H1 (cell line): Measurements from ENCODE around the gene SEC14L3. TPM values are rescaled to one million over a fixed set of nuclear protein-coding genes. Genes with fewer than 3 reads are reported as not detected.

Experiments
- CTCF ChIA-PET: fragments of 300-600 bp; sonication (Branson Sonifier 250); formaldehyde crosslinking; loops from one replicate; lab custom pipeline; 2021; ENCODE audit not compliant: partially characterized antibody; lab: Charles Lee
- POLR2A ChIA-PET: fragments of 300-600 bp; sonication (Branson Sonifier 250); formaldehyde crosslinking; loops from one replicate; lab custom pipeline; 2021; ENCODE audit warnings: inconsistent platforms; ENCODE audit not compliant: partially characterized antibody; lab: Charles Lee
- DNase-seq, 2 experiments: peaks; one replicate each; pipeline versions ENCODE4 v3.0.0 to v3.0.0-alpha.2; 2010 to 2022; ENCODE audit warnings: low spot score in 2 of 2, low read depth in 1 of 2, mixed read lengths in 1 of 2
- FAIRE-seq: peaks from 2 replicates; lab custom pipeline; 2011; peaks lifted over from hg19 to GRCh38; lab: Jason Lieb, UNC
- H2AFZ ChIP-seq: 2 replicates; pipeline ENCODE4 v1.8.1; 2012; ENCODE audit warnings: low read length, inconsistent platforms
- H2AK5ac ChIP-seq: 2 replicates; pipeline ENCODE4 v1.6.1; 2013; ENCODE audit warnings: low read depth, low read length
- H2BK120ac ChIP-seq: replicated peaks from 2 replicates; pipeline ENCODE3; 2013; ENCODE audit warnings: low read depth, low read length, inconsistent platforms
- H2BK12ac ChIP-seq: 2 replicates; pipeline ENCODE4 v1.6.1; 2013; ENCODE audit warnings: low read depth, low read length
- H2BK15ac ChIP-seq: 2 replicates; pipeline ENCODE4 v1.6.1; 2013; ENCODE audit warnings: low read length
- H2BK20ac ChIP-seq: 2 replicates; pipeline ENCODE4 v1.6.1; 2013; ENCODE audit warnings: low read length
- H2BK5ac ChIP-seq: 2 replicates; pipeline ENCODE4 v1.6.1; 2013; ENCODE audit warnings: low read depth, low read length
- H3K14ac ChIP-seq: 2 replicates; pipeline ENCODE4 v1.6.1; 2013; ENCODE audit warnings: inconsistent platforms; ENCODE audit not compliant: insufficient read length
- H3K18ac ChIP-seq: 2 replicates; pipeline ENCODE4 v1.6.1; 2013; ENCODE audit warnings: low read length; ENCODE audit errors: extremely low read depth
- H3K23ac ChIP-seq: 2 replicates; pipeline ENCODE4 v1.6.1; 2013; ENCODE audit warnings: inconsistent platforms; ENCODE audit not compliant: insufficient read length
- H3K23me2 ChIP-seq: 2 replicates; pipeline ENCODE4 v1.6.1; 2013; ENCODE audit warnings: low read depth, low read length
- H3K27ac ChIP-seq: 2 replicates; pipeline ENCODE4 v1.6.1; 2011; ENCODE audit warnings: low read depth, low read length, inconsistent platforms
- H3K27me3 ChIP-seq, 4 experiments: replicated peaks in 1 of 4; 1 replicate in 1 of 4; 2 replicates in 3 of 4; pipeline versions ENCODE4 v1.6.1 to v1.8.1; 2011 to 2013; ENCODE audit warnings: low read length in 3 of 4, mild to moderate bottlenecking in 3 of 4, inconsistent platforms in 2 of 4, mixed read lengths in 2 of 4, moderate library complexity in 1 of 4; ENCODE audit not compliant: control insufficient read depth in 3 of 4, insufficient read depth in 3 of 4; ENCODE audit errors: extremely low read depth in 1 of 4
- H3K36me3 ChIP-seq, 4 experiments: 2 replicates each; pipeline versions ENCODE4 v1.6.1 to v1.8.1; 2011 to 2013; ENCODE audit warnings: mild to moderate bottlenecking in 4 of 4, low read length in 3 of 4, moderate library complexity in 2 of 4, control low read depth in 1 of 4, inconsistent platforms in 1 of 4; ENCODE audit not compliant: insufficient read depth in 4 of 4, control insufficient read depth in 2 of 4
- H3K4ac ChIP-seq: replicated peaks from 2 replicates; pipeline ENCODE3; 2013; ENCODE audit warnings: low read length, low read depth, mixed read lengths, inconsistent platforms; ENCODE audit not compliant: insufficient read length
- H3K4me1 ChIP-seq, 4 experiments: replicated peaks in 1 of 4; 1 replicate in 1 of 4; 2 replicates in 3 of 4; pipeline versions ENCODE4 v1.6.1 to v1.8.1; 2011 to 2013; ENCODE audit warnings: low read length in 3 of 4, inconsistent platforms in 2 of 4, mixed read lengths in 1 of 4; ENCODE audit not compliant: insufficient read depth in 4 of 4, control insufficient read depth in 3 of 4
- H3K4me2 ChIP-seq, 2 experiments: 2 replicates each; pipeline versions ENCODE4 v1.6.1 to v1.8.1; 2011 to 2013; ENCODE audit warnings: low read depth in 2 of 2, low read length in 2 of 2, control low read depth in 1 of 2, inconsistent platforms in 1 of 2, mild to moderate bottlenecking in 1 of 2; ENCODE audit not compliant: insufficient read depth in 1 of 2
- H3K4me3 ChIP-seq, 4 experiments: fragments of 200-600, 300-600 bp in 1 of 4; sonication (generic), shearing (Covaris generic), sonication (Bioruptor Twin) in 1 of 4; 2 replicates each; pipeline versions ENCODE4 v1.5.1 to v1.8.1; 2011 to 2016; ENCODE audit warnings: low read length in 4 of 4, low read depth in 3 of 4, control low read depth in 2 of 4, inconsistent platforms in 2 of 4, mild to moderate bottlenecking in 2 of 4, mixed read lengths in 1 of 4, moderate library complexity in 1 of 4; ENCODE audit not compliant: insufficient read depth in 2 of 4; ENCODE audit errors: extremely low read depth in 1 of 4
- H3K56ac ChIP-seq: replicated peaks from 2 replicates; pipeline ENCODE3; 2013; ENCODE audit warnings: low read depth, mild to moderate bottlenecking, mixed read lengths, low read length, inconsistent platforms; ENCODE audit not compliant: insufficient read length
- H3K79me1 ChIP-seq: 2 replicates; pipeline ENCODE4 v1.6.1; 2013; ENCODE audit warnings: low read depth, low read length, control low read depth
- H3K79me2 ChIP-seq, 2 experiments: 2 replicates each; pipeline versions ENCODE4 v1.6.1 to v1.8.1; 2012 to 2013; ENCODE audit warnings: low read length in 2 of 2, mild to moderate bottlenecking in 2 of 2, inconsistent platforms in 1 of 2; ENCODE audit not compliant: insufficient read depth in 2 of 2, control insufficient read depth in 1 of 2
- H3K9ac ChIP-seq, 4 experiments: replicated peaks in 1 of 4; 1 replicate in 1 of 4; 2 replicates in 3 of 4; pipeline versions ENCODE4 v1.6.1 to v1.8.1; 2011 to 2013; ENCODE audit warnings: low read depth in 3 of 4, low read length in 3 of 4, control low read depth in 2 of 4, mild to moderate bottlenecking in 2 of 4, moderate library complexity in 2 of 4, inconsistent platforms in 1 of 4; ENCODE audit errors: extremely low read depth in 1 of 4
- H3K9me3 ChIP-seq, 2 experiments: 2 replicates each; pipeline versions ENCODE4 v1.6.1 to v1.8.1; 2012 to 2013; ENCODE audit warnings: mild to moderate bottlenecking in 2 of 2, moderate library complexity in 2 of 2, control low read depth in 1 of 2, inconsistent platforms in 1 of 2, low read depth in 1 of 2, low read length in 1 of 2, mixed read lengths in 1 of 2; ENCODE audit not compliant: insufficient read depth in 2 of 2
- H4K20me1 ChIP-seq, 2 experiments: replicated peaks in 1 of 2; 2 replicates each; pipeline versions ENCODE3 to v1.8.1; 2011 to 2013; ENCODE audit warnings: inconsistent platforms in 2 of 2, low read length in 2 of 2, mild to moderate bottlenecking in 1 of 2; ENCODE audit not compliant: insufficient read depth in 2 of 2, control insufficient read depth in 1 of 2
- H4K5ac ChIP-seq: 2 replicates; pipeline ENCODE4 v1.6.1; 2013; ENCODE audit warnings: low read length, low read depth, mixed read lengths, inconsistent platforms; ENCODE audit not compliant: insufficient read length
- H4K8ac ChIP-seq: 2 replicates; pipeline ENCODE4 v1.8.0; 2013; ENCODE audit warnings: mild to moderate bottlenecking, moderate library complexity, low read length, inconsistent platforms; ENCODE audit not compliant: insufficient read depth; ENCODE audit errors: extremely low read depth
- H4K91ac ChIP-seq: replicated peaks from 2 replicates; pipeline ENCODE3; 2013; ENCODE audit warnings: low read length, mixed read lengths, inconsistent platforms; ENCODE audit not compliant: insufficient read length
- EP300 ChIP-seq, 2 experiments: IDR thresholded peaks; 1 replicate in 1 of 2; 2 replicates in 1 of 2; pipeline ENCODE4 v1.6.1; 2011 to 2012; ENCODE audit warnings: low read depth in 2 of 2, low read length in 2 of 2, mild to moderate bottlenecking in 2 of 2, borderline replicate concordance in 1 of 2, inconsistent platforms in 1 of 2, moderate library complexity in 1 of 2
- POLR2A ChIP-seq, 2 experiments: IDR thresholded peaks; 1 replicate in 1 of 2; 2 replicates in 1 of 2; pipeline ENCODE4 v1.6.1; 2011; ENCODE audit warnings: low read depth in 2 of 2, low read length in 2 of 2, mild to moderate bottlenecking in 2 of 2; ENCODE audit errors: control extremely low read depth in 1 of 2
- WGBS, 2 experiments: shearing (Covaris generic) in 1 of 2; methylation state at CpG; one replicate each; pipeline versions ENCODE4 v1.1.6 to v1.1.7; 2013 to 2015; ENCODE audit warnings: low lambda C conversion rate in 2 of 2, mixed read lengths in 2 of 2, inconsistent platforms in 1 of 2, low coverage in 1 of 2, missing lambda C conversion rate in 1 of 2; ENCODE audit not compliant: insufficient replicate concordance in 2 of 2, insufficient coverage in 1 of 2, insufficient read length in 1 of 2; ENCODE audit errors: extremely low coverage in 1 of 2, missing lambda C conversion rate in 1 of 2; 5-methylcytosine and 5-hydroxymethylcytosine counted together
- polyA plus RNA-seq, 7 experiments: library from polyadenylated mRNA; depleted of rRNA in 3 of 7; stranded (reverse) in 5 of 7; unstranded in 2 of 7; fragments of >200 nt in 5 of 7; fragments of 200-250 nt in 2 of 7; gene quantifications; 1 replicate in 5 of 7; 2 replicates in 1 of 7; 4 replicates in 1 of 7; pipeline versions ENCODE4 v1.2.1 to v1.2.3, GENCODE V29; 2011 to 2013; ENCODE audit warnings: missing spikeins in 2 of 7, mixed read lengths in 2 of 7
- total RNA-seq: library from RNA; stranded (reverse); fragmentation: NEBNext Ultra II Directional; extraction: Animal tissue kit (Norgen Biotek cat#: 25700); gene quantifications from 2 replicates; pipeline ENCODE4 v1.2.1, GENCODE V29; 2021

SEC14L3 gene
- total and polyA plus RNA-seq, 2 of the 8 experiments (the other 6 are each of a cell fraction or from before 2014, with no cell fraction given) = not detected

GRCh38 chr22:30429887-30430286, 41.9 kb downstream of the SEC14L3 start:
- 0 out of 4 replicates have a peak, but pooled peaks cover 0 to 2% of the 10 kb centered on the region in 2 experiments for H3K79me2 ChIP-seq
- no peak overlapping the region for H2AFZ ChIP-seq
- H3K23ac ChIP-seq = no peak overlapping the region
- ChIA-PET POLR2A (interaction anchor here (1.2 to 1.3 kb wide), 2 partner anchors 8 to 15 kb away, joined by 3 read pairs; no protein-coding TSS in a partner anchor), CTCF (interaction anchor here (0.6 to 12.0 kb wide), 9 partner anchors 8 to 81 kb away, joined by 3 to 164 read pairs (median 3); partner anchors contain the start of genes RNF215 and SEC14L2)
- H3K9ac ChIP-seq = peak overlapping the region in 1 of 4 experiments; percentile 4; a peak in 2 of 7 replicates
- H3K36me3 ChIP-seq = peaks cover 2 to 10% (median 7%) of the 10 kb centered on the region in 4 experiments; a peak in 6 of 8 replicates
- no peak overlapping the region for H3K18ac ChIP-seq
- no peak overlapping the region for H4K8ac ChIP-seq
- no peaks in the 10 kb centered on the region; the same call in 1 of the 2 replicates for H3K79me1 ChIP-seq
- no peak overlapping the region for H4K5ac ChIP-seq
- H2BK120ac ChIP-seq = no peak overlapping the region
- peak overlapping the region; percentile 27; the same call in 1 of the 2 replicates for H2BK12ac ChIP-seq
- TF ChIP-seq POLR2A (IDR thresholded peaks at IDR 0.05; ENCODE audit: control extremely low read depth in 1 of 2, low read depth in 2 of 2, low read length in 2 of 2) (0 out of 3 replicates have a peak, but pooled peaks of 1 of the 2 experiments have one; percentile 18), EP300 (IDR thresholded peaks at IDR 0.05; ENCODE audit: borderline replicate concordance in 1 of 2, low read depth in 2 of 2, low read length in 2 of 2) (no peak)
- TF ChIP-seq, all 59 proteins: peak for 1
- Histone ChIP-seq H3K27me3 (no peaks in the 10 kb centered on the region), H3K4me1 (peaks cover under 1 to 18% (median 7%) of the 10 kb centered on the region in 4 experiments; a peak in 6 of 7 replicates), H2BK5ac (0 out of 2 replicates have a peak overlapping the region, but pooled peaks have one; percentile 35), H4K91ac (no peak overlapping the region), H3K4ac (no peak overlapping the region), H2AK5ac (peak overlapping the region; percentile 28; the same call in 1 of the 2 replicates), H3K4me3 (no peak overlapping the region), H2BK15ac (0 out of 2 replicates have a peak overlapping the region, but pooled peaks have one; percentile 29), H3K9me3 (no peaks in the 10 kb centered on the region), H3K14ac (no peak overlapping the region), H4K20me1 (peaks cover 0 to 23% of the 10 kb centered on the region in 2 experiments), H3K27ac (no peak overlapping the region), H3K56ac (no peak overlapping the region), H2BK20ac (no peak overlapping the region), H3K23me2 (peaks cover 7% of the 10 kb centered on the region), H3K4me2 (no peak overlapping the region)
- FAIRE-seq (no peak), DNase-seq (no peak)
- 51% methylated on average over 4 of the region's 4 CpGs; no CpG with 5 or more reads in 1 of the 2 experiments for WGBS, 2 experiments
